ENCODE measurements around the gene EML5. TPM values are rescaled to one million over a fixed set of nuclear protein-coding genes. Genes with fewer than 3 reads are reported as not detected.
"Not testable (repeated sequence)": the region's sequence is repeated elsewhere in the genome, so short reads cannot be mapped to it uniquely, and the experiment has no call there.

The EML5 gene
- total RNA-seq, 1 experiment from 2014 or later, result 0.06 TPM

GRCh38 chr14:88790501-88791251 is 2.1 kb downstream of the EML5 start:
- no peaks in the 10 kb centered on the region for H3K9me3 ChIP-seq (replicated peaks)
- no peak overlapping the region for H3K27ac ChIP-seq
- DNase-seq, result no peak
- H3K4me3 ChIP-seq, result no peak overlapping the region
- peaks cover 9% of the 10 kb centered on the region for H3K27me3 ChIP-seq
- no peaks in the 10 kb centered on the region for H3K4me1 ChIP-seq
- no peaks in the 10 kb centered on the region for H3K36me3 ChIP-seq

- H3K27ac ChIP-seq; H3K36me3 ChIP-seq; H3K4me3 ChIP-seq; H3K4me1 ChIP-seq; H3K9me3 ChIP-seq (replicated peaks); DNase-seq; H3K27me3 ChIP-seq: not testable (repeated sequence)
Measured at GRCh38 chr14:88789573-88789972, 3.2 kb downstream of the EML5 start.

GRCh38 chr14:88786715-88787114 is 6.0 kb downstream of the EML5 start:
- Histone ChIP-seq H3K27ac (no peak overlapping the region), H3K4me3 (no peak overlapping the region), H3K4me1 (no peaks in the 10 kb centered on the region), H3K27me3 (peaks cover 4% of the 10 kb centered on the region), H3K9me3 (replicated peaks) (no peaks in the 10 kb centered on the region), H3K36me3 (no peaks in the 10 kb centered on the region)
- no peak for DNase-seq

GRCh38 chr14:88785911-88786310 is 6.8 kb downstream of the EML5 start:
- no peak overlapping the region for H3K27ac ChIP-seq
- H3K27me3 ChIP-seq, result no peaks in the 10 kb centered on the region
- no peaks in the 10 kb centered on the region for H3K9me3 ChIP-seq (replicated peaks)
- H3K4me3 ChIP-seq, result no peak overlapping the region
- no peaks in the 10 kb centered on the region for H3K36me3 ChIP-seq
- H3K4me1 ChIP-seq, result no peaks in the 10 kb centered on the region
- no peak for DNase-seq

- Histone ChIP-seq H3K4me3 (no peak overlapping the region), H3K27me3 (no peaks in the 10 kb centered on the region), H3K36me3 (no peaks in the 10 kb centered on the region), H3K4me1 (no peaks in the 10 kb centered on the region), H3K9me3 (replicated peaks) (no peaks in the 10 kb centered on the region), H3K27ac (no peak overlapping the region)
- no peak for DNase-seq
Measured at GRCh38 chr14:88775532-88775931, 17.2 kb downstream of the EML5 start.

GRCh38 chr14:88770736-88771135 is 22.0 kb downstream of the EML5 start:
- Histone ChIP-seq H3K27ac (no peak overlapping the region), H3K4me3 (no peak overlapping the region), H3K36me3 (no peaks in the 10 kb centered on the region), H3K4me1 (no peaks in the 10 kb centered on the region), H3K9me3 (replicated peaks) (no peaks in the 10 kb centered on the region), H3K27me3 (no peaks in the 10 kb centered on the region)
- no peak for DNase-seq

GRCh38 chr14:88765130-88765529 is 27.6 kb downstream of the EML5 start:
- H3K27ac ChIP-seq, result no peak overlapping the region
- no peaks in the 10 kb centered on the region for H3K27me3 ChIP-seq
- H3K4me3 ChIP-seq, result no peak overlapping the region
- no peak for DNase-seq
- no peaks in the 10 kb centered on the region for H3K9me3 ChIP-seq (replicated peaks)
- no peaks in the 10 kb centered on the region for H3K36me3 ChIP-seq
- no peaks in the 10 kb centered on the region for H3K4me1 ChIP-seq

GRCh38 chr14:88753873-88754272 is 38.9 kb downstream of the EML5 start:
- no peak for DNase-seq
- Histone ChIP-seq H3K4me3 (no peak overlapping the region), H3K27me3 (no peaks in the 10 kb centered on the region), H3K27ac (no peak overlapping the region), H3K9me3 (replicated peaks) (no peaks in the 10 kb centered on the region), H3K36me3 (no peaks in the 10 kb centered on the region), H3K4me1 (no peaks in the 10 kb centered on the region)

- Histone ChIP-seq H3K9me3 (replicated peaks) (no peaks in the 10 kb centered on the region), H3K27me3 (no peaks in the 10 kb centered on the region), H3K27ac (no peak overlapping the region), H3K4me1 (no peaks in the 10 kb centered on the region), H3K4me3 (no peak overlapping the region), H3K36me3 (no peaks in the 10 kb centered on the region)
- DNase-seq, result no peak
Measured at GRCh38 chr14:88750945-88751344, 41.8 kb downstream of the EML5 start.

- H3K27ac ChIP-seq, result no peak overlapping the region
- DNase-seq, result no peak
- H3K9me3 ChIP-seq (replicated peaks), result no peaks in the 10 kb centered on the region
- H3K27me3 ChIP-seq, result no peaks in the 10 kb centered on the region
- no peaks in the 10 kb centered on the region for H3K4me1 ChIP-seq
- H3K36me3 ChIP-seq, result no peaks in the 10 kb centered on the region
- no peak overlapping the region for H3K4me3 ChIP-seq
Measured at GRCh38 chr14:88750413-88750812, 42.3 kb downstream of the EML5 start.

GRCh38 chr14:88749139-88749538 is 43.6 kb downstream of the EML5 start:
- Histone ChIP-seq H3K27me3 (no peaks in the 10 kb centered on the region), H3K27ac (no peak overlapping the region), H3K36me3 (no peaks in the 10 kb centered on the region), H3K4me1 (no peaks in the 10 kb centered on the region), H3K9me3 (replicated peaks) (no peaks in the 10 kb centered on the region), H3K4me3 (no peak overlapping the region)
- no peak for DNase-seq

GRCh38 chr14:88748288-88748687 is 44.5 kb downstream of the EML5 start:
- no peak for DNase-seq
- no peaks in the 10 kb centered on the region for H3K27me3 ChIP-seq
- H3K4me3 ChIP-seq, result no peak overlapping the region
- no peaks in the 10 kb centered on the region for H3K36me3 ChIP-seq
- H3K27ac ChIP-seq, result no peak overlapping the region
- no peaks in the 10 kb centered on the region for H3K4me1 ChIP-seq
- H3K9me3 ChIP-seq (replicated peaks), result no peaks in the 10 kb centered on the region

- Histone ChIP-seq H3K27ac (no peak overlapping the region), H3K4me1 (no peaks in the 10 kb centered on the region), H3K9me3 (replicated peaks) (no peaks in the 10 kb centered on the region), H3K4me3 (no peak overlapping the region), H3K27me3 (no peaks in the 10 kb centered on the region), H3K36me3 (no peaks in the 10 kb centered on the region)
- no peak for DNase-seq
Measured at GRCh38 chr14:88746052-88746451, 46.7 kb downstream of the EML5 start.

GRCh38 chr14:88737245-88737644 is 55.5 kb downstream of the EML5 start:
- no peak overlapping the region for H3K4me3 ChIP-seq
- H3K4me1 ChIP-seq, result no peaks in the 10 kb centered on the region
- no peak for DNase-seq
- no peaks in the 10 kb centered on the region for H3K27me3 ChIP-seq
- H3K9me3 ChIP-seq (replicated peaks), result no peaks in the 10 kb centered on the region
- no peaks in the 10 kb centered on the region for H3K36me3 ChIP-seq
- H3K27ac ChIP-seq, result no peak overlapping the region

GRCh38 chr14:88733121-88733520 is 59.6 kb downstream of the EML5 start:
- Histone ChIP-seq H3K9me3 (replicated peaks) (no peaks in the 10 kb centered on the region), H3K27ac (no peak overlapping the region), H3K4me1 (no peaks in the 10 kb centered on the region), H3K36me3 (no peaks in the 10 kb centered on the region), H3K4me3 (no peak overlapping the region), H3K27me3 (no peaks in the 10 kb centered on the region)
- DNase-seq, result no peak

- H3K4me3 ChIP-seq, result no peak overlapping the region
- 0 out of 2 replicates have a peak, but pooled peaks cover 3% of the 10 kb centered on the region for H3K27me3 ChIP-seq
- H3K4me1 ChIP-seq, result no peaks in the 10 kb centered on the region
- no peak overlapping the region for H3K27ac ChIP-seq
- H3K9me3 ChIP-seq (replicated peaks), result no peaks in the 10 kb centered on the region
- DNase-seq, result no peak
- no peaks in the 10 kb centered on the region for H3K36me3 ChIP-seq
Measured at GRCh38 chr14:88729159-88729558, 63.6 kb downstream of the EML5 start.

Data from SJCRH30 (cell line).